ENCODE data around the gene PHF14. TPM values are rescaled to one million over a fixed set of nuclear protein-coding genes. Genes with fewer than 3 reads are reported as not detected.

PHF14 gene
- total and polyA plus RNA-seq, 2 donors (not counting 1 experiment from before 2014, with no cell fraction given): 9.6 to 43.7 TPM

DNA sequence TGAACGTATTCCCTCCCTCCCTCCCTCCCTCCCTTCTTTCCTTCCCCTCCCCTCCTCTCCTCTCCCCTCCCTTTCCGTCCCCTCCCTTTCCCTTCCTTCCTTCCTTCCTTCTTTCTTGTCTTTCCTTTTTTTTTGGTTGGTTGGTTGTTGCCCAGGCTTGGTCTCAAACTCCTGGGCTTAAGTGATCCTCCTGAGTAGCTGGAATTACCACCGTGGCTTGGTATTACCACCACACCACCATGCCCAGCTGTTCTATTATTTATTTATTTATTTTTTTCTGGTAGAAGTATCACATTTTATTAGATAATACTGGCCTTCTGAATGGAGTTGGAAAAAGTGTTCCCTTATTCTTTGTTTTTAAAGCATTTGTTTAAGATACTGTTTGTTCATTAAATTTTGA is 95.9 kb downstream of the PHF14 start:
- Histone ChIP-seq H2AFZ (ENCODE audit: insufficient read depth, low read depth, low read length, poor library complexity, severe bottlenecking) (no peak overlapping the region), H3K9me3 (ENCODE audit: control extremely low read depth in 1 of 3, control insufficient read depth in 2 of 3, insufficient read depth in 1 of 3, low read length in 2 of 3) (no peaks in the 10 kb centered on the region), H3K27ac (ENCODE audit: low read length in 2 of 2) (no peak overlapping the region), H3K36me3 (replicated peaks in 1 of 2; ENCODE audit: control extremely low read depth in 1 of 2, control insufficient read depth in 1 of 2, extremely low read depth in 1 of 2, insufficient read depth in 2 of 2, low read length in 1 of 2) (peaks cover 0 to 7% of the 10 kb centered on the region in 2 experiments), H3K79me2 (ENCODE audit: control insufficient read depth, insufficient read depth, low read length) (no peaks in the 10 kb centered on the region), H3K4me3 (ENCODE audit: control extremely low read depth in 1 of 5, extremely low read depth in 1 of 5, insufficient read depth in 1 of 5, low read depth in 2 of 5, low read length in 4 of 5) (no peak overlapping the region), H3K4me2 (replicated peaks; ENCODE audit: low read depth, low read length, poor library complexity, severe bottlenecking) (no peak overlapping the region), H4K20me1 (ENCODE audit: control insufficient read depth, insufficient read depth, low read length, poor library complexity, severe bottlenecking) (no peaks in the 10 kb centered on the region), H3K27me3 (replicated peaks in 1 of 4; ENCODE audit: control extremely low read depth in 1 of 4, control insufficient read depth in 3 of 4, insufficient read depth in 4 of 4, low read length in 3 of 4) (no peaks in the 10 kb centered on the region), H3K4me1 (ENCODE audit: control insufficient read depth in 2 of 2, insufficient read depth in 2 of 2, low read length in 2 of 2) (no peaks in the 10 kb centered on the region), H3K9ac (ENCODE audit: low read length) (no peak overlapping the region)
- no CpG with 5 or more reads among the region's 3 CpGs for WGBS (ENCODE audit: insufficient coverage)
- no peak overlapping the region for H3K27ac Mint-ChIP-seq
- POLR2A ChIA-PET: interaction anchor here (0.6 kb wide), 1 partner anchor 32 kb away, joined by 6 read pairs; no protein-coding TSS in a partner anchor
- H3K4me3 Mint-ChIP-seq: no peak overlapping the region
- TF ChIP-seq, protein P1, sequence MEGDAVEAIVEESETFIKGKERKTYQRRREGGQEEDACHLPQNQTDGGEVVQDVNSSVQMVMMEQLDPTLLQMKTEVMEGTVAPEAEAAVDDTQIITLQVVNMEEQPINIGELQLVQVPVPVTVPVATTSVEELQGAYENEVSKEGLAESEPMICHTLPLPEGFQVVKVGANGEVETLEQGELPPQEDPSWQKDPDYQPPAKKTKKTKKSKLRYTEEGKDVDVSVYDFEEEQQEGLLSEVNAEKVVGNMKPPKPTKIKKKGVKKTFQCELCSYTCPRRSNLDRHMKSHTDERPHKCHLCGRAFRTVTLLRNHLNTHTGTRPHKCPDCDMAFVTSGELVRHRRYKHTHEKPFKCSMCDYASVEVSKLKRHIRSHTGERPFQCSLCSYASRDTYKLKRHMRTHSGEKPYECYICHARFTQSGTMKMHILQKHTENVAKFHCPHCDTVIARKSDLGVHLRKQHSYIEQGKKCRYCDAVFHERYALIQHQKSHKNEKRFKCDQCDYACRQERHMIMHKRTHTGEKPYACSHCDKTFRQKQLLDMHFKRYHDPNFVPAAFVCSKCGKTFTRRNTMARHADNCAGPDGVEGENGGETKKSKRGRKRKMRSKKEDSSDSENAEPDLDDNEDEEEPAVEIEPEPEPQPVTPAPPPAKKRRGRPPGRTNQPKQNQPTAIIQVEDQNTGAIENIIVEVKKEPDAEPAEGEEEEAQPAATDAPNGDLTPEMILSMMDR (IDR thresholded peaks at IDR 0.05): no peak
- TF ChIP-seq EZH2 (IDR thresholded peaks at IDR 0.05; ENCODE audit: borderline replicate concordance, insufficient read depth, low read depth, low read length, poor library complexity, severe bottlenecking): no peak
- ATAC-seq (ENCODE audit: low read depth) (no peak), DNase-seq (no peak)
- H3K4me1 Mint-ChIP-seq: no peaks in the 10 kb centered on the region
- CTCF ChIA-PET: no interaction called here
- H3K27me3 Mint-ChIP-seq: no peaks in the 10 kb centered on the region
- intact Hi-C loops (cut with micrococcal nuclease): loop anchor here (10.0 kb wide), 1 partner anchor 135 kb away; no protein-coding TSS in a partner anchor
- H3K9me3 Mint-ChIP-seq (ENCODE audit: insufficient read depth): no peaks in the 10 kb centered on the region

DNA sequence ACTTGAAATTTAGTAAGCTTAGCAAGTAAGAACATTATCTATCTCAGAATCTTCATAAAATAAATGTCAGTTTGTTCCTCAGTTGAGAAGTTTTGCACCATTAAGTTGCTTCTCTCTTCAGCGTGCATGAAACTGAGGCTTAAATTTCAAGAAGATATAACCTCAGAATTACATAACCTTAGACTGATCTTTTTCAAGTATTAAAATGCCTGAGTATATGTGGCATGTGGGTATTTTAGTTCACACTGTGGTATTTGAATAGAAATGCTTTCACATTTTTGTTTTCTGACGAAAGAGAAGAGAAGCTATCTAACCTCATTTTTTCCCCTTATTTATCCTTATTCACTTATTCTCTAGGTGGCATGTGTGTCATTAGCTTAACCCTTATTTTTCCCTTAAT is 104.1 kb downstream of the PHF14 start:
- H3K36me3 ChIP-seq (replicated peaks in 1 of 2; ENCODE audit: control extremely low read depth in 1 of 2, control insufficient read depth in 1 of 2, extremely low read depth in 1 of 2, insufficient read depth in 2 of 2, low read length in 1 of 2): no peaks in the 10 kb centered on the region
- intact Hi-C loops (cut with micrococcal nuclease): no loop called here
- ATAC-seq (ENCODE audit: low read depth) (no peak), DNase-seq (no peak)
- H3K4me2 ChIP-seq (replicated peaks; ENCODE audit: low read depth, low read length, poor library complexity, severe bottlenecking): no peak overlapping the region
- no peak overlapping the region for H3K9ac ChIP-seq (ENCODE audit: low read length)
- no peaks in the 10 kb centered on the region for H3K9me3 ChIP-seq (ENCODE audit: control extremely low read depth in 1 of 3, control insufficient read depth in 2 of 3, insufficient read depth in 1 of 3, low read length in 2 of 3)
- H3K4me1 ChIP-seq (ENCODE audit: control insufficient read depth in 2 of 2, insufficient read depth in 2 of 2, low read length in 2 of 2): no peaks in the 10 kb centered on the region
- Mint-ChIP-seq H3K4me3 (no peak overlapping the region), H3K4me1 (no peaks in the 10 kb centered on the region), H3K9me3 (ENCODE audit: insufficient read depth) (no peaks in the 10 kb centered on the region), H3K27me3 (no peaks in the 10 kb centered on the region), H3K27ac (no peak overlapping the region)
- H3K27ac ChIP-seq (ENCODE audit: low read length in 2 of 2): no peak overlapping the region
- H3K4me3 ChIP-seq (ENCODE audit: control extremely low read depth in 1 of 5, extremely low read depth in 1 of 5, insufficient read depth in 1 of 5, low read depth in 2 of 5, low read length in 4 of 5): no peak overlapping the region
- WGBS (ENCODE audit: insufficient coverage): no CpG with 5 or more reads among the region's 2 CpGs
- ChIA-PET POLR2A (no interaction called here), CTCF (no interaction called here)
- no peaks in the 10 kb centered on the region for H4K20me1 ChIP-seq (ENCODE audit: control insufficient read depth, insufficient read depth, low read length, poor library complexity, severe bottlenecking)
- no peaks in the 10 kb centered on the region for H3K79me2 ChIP-seq (ENCODE audit: control insufficient read depth, insufficient read depth, low read length)
- H2AFZ ChIP-seq (ENCODE audit: insufficient read depth, low read depth, low read length, poor library complexity, severe bottlenecking): no peak overlapping the region
- TF ChIP-seq, protein P1 (IDR thresholded peaks at IDR 0.05): no peak
- no peak for TF ChIP-seq EZH2 (IDR thresholded peaks at IDR 0.05; ENCODE audit: borderline replicate concordance, insufficient read depth, low read depth, low read length, poor library complexity, severe bottlenecking)
- H3K27me3 ChIP-seq (replicated peaks in 1 of 4; ENCODE audit: control extremely low read depth in 1 of 4, control insufficient read depth in 3 of 4, insufficient read depth in 4 of 4, low read length in 3 of 4): no peaks in the 10 kb centered on the region
